Sigmoid colon (tissue), 7 donors: ENCODE results near the gene TM9SF2. TPM values are rescaled to one million over a fixed set of nuclear protein-coding genes. Genes with fewer than 3 reads are reported as not detected.

ENCODE experiments used
- DNase-seq: peaks from one replicate; pipeline ENCODE4 v3.0.0-alpha.2; 2019
- H3K27ac ChIP-seq, 4 donors: fragments of 200-600 bp; sonication (generic); one replicate each; pipeline ENCODE4 v1.5.1; 2016 to 2019; ENCODE audit warnings: mild to moderate bottlenecking in 1 of 4
- H3K27me3 ChIP-seq, 3 donors: fragments of 200-600 bp; sonication (generic); one replicate each; pipeline ENCODE4 v1.5.1; 2019; ENCODE audit warnings: mild to moderate bottlenecking in 1 of 3
- H3K36me3 ChIP-seq, 4 donors: fragments of 200-600 bp; sonication (generic); one replicate each; pipeline ENCODE4 v1.5.1; 2016 to 2019
- H3K4me1 ChIP-seq, 4 donors: fragments of 200-600 bp; sonication (generic); one replicate each; pipeline ENCODE4 v1.5.1; 2017 to 2019
- H3K4me3 ChIP-seq, 4 donors: fragments of 200-600 bp; sonication (generic); one replicate each; pipeline ENCODE4 v1.5.1; 2017 to 2019; ENCODE audit warnings: mild to moderate bottlenecking in 2 of 4, moderate library complexity in 1 of 4
- H3K9me3 ChIP-seq, 4 donors: fragments of 200-600 bp in 3 of 4; sonication (generic) in 3 of 4; one replicate each; pipeline versions ENCODE4 v1.5.1 to v1.6.1; 2013 to 2019
- EP300 ChIP-seq, 4 donors: sonication (generic); formaldehyde crosslinking; IDR thresholded peaks; one replicate each; pipeline ENCODE4 v1.6.1; 2017; ENCODE audit warnings: antibody characterized with exemption in 4 of 4
- POLR2A ChIP-seq, 2 donors: fragments of 450-650 bp; IDR thresholded peaks; one replicate each; pipeline ENCODE4 v1.6.1; 2016; ENCODE audit warnings: antibody characterized with exemption in 2 of 2, mild to moderate bottlenecking in 2 of 2, moderate library complexity in 2 of 2
- POLR2AphosphoS5 ChIP-seq, 4 donors: sonication (generic); formaldehyde crosslinking; IDR thresholded peaks; one replicate each; pipeline ENCODE4 v1.6.1; 2017; ENCODE audit warnings: antibody characterized with exemption in 4 of 4
- WGBS, 2 donors: extraction: QIAGEN DNeasy Blood & Tissue Kit; methylation state at CpG; one replicate each; pipeline ENCODE4 v1.1.7; 2013; 5-methylcytosine and 5-hydroxymethylcytosine counted together
- intact Hi-C: fragments of 100-400 bp; cut with DNase I; formaldehyde crosslinking; loops from one replicate; pipeline ENCODE4 v1.15.1; 2023
- polyA plus RNA-seq, 3 donors: library from polyadenylated mRNA; stranded (reverse); fragments of 200-250 nt; gene quantifications; one replicate each; pipeline ENCODE4 v1.2.3, GENCODE V29; 2013
- total RNA-seq, 4 donors: library from RNA; depleted of rRNA; stranded (reverse); fragments of >200 nt; gene quantifications; one replicate each; pipeline ENCODE4 v1.1.0, GENCODE V29; 2016
- TF ChIP-seq, protein P1 (sequence below), 4 experiments: fragments of 450-650 bp in 3 of 4; fragments of 200-600 bp in 1 of 4; IDR thresholded peaks; one replicate each; pipeline ENCODE4 v1.5.1; 2016 to 2019; ENCODE audit warnings: antibody characterized with exemption in 4 of 4, mild to moderate bottlenecking in 3 of 4, moderate library complexity in 2 of 4
- donor health status: healthy with polysubstance abuse.
- donor health status: Bipolar disorder and iron deficiency.
- donor health status: healthy.

TM9SF2 gene
- total and polyA plus RNA-seq, 7 donors: 21.6 to 110 (median 61.6) TPM

- Histone ChIP-seq H3K4me3 (no peak overlapping the region), H3K27ac (no peak overlapping the region), H3K36me3 (no peaks in the 10 kb centered on the region), H3K4me1 (no peaks in the 10 kb centered on the region), H3K9me3 (no peaks in the 10 kb centered on the region), H3K27me3 (peaks cover 0 to 8% (median 0%) of the 10 kb centered on the region in 3 donors)
- 83 to 88% methylated on average over 9 of the region's 9 CpGs for WGBS, 2 donors
- intact Hi-C loops: no loop called here
- TF ChIP-seq, protein P1, sequence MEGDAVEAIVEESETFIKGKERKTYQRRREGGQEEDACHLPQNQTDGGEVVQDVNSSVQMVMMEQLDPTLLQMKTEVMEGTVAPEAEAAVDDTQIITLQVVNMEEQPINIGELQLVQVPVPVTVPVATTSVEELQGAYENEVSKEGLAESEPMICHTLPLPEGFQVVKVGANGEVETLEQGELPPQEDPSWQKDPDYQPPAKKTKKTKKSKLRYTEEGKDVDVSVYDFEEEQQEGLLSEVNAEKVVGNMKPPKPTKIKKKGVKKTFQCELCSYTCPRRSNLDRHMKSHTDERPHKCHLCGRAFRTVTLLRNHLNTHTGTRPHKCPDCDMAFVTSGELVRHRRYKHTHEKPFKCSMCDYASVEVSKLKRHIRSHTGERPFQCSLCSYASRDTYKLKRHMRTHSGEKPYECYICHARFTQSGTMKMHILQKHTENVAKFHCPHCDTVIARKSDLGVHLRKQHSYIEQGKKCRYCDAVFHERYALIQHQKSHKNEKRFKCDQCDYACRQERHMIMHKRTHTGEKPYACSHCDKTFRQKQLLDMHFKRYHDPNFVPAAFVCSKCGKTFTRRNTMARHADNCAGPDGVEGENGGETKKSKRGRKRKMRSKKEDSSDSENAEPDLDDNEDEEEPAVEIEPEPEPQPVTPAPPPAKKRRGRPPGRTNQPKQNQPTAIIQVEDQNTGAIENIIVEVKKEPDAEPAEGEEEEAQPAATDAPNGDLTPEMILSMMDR (IDR thresholded peaks at IDR 0.05): no peak
- no peak for TF ChIP-seq POLR2AphosphoS5 (IDR thresholded peaks at IDR 0.05)
- TF ChIP-seq EP300 (IDR thresholded peaks at IDR 0.05): no peak
- no peak for TF ChIP-seq POLR2A (IDR thresholded peaks at IDR 0.05)
- no peak for DNase-seq
Observed at GRCh38 chr13:99473515-99473914, 27.8 kb upstream of the TM9SF2 start.

DNA sequence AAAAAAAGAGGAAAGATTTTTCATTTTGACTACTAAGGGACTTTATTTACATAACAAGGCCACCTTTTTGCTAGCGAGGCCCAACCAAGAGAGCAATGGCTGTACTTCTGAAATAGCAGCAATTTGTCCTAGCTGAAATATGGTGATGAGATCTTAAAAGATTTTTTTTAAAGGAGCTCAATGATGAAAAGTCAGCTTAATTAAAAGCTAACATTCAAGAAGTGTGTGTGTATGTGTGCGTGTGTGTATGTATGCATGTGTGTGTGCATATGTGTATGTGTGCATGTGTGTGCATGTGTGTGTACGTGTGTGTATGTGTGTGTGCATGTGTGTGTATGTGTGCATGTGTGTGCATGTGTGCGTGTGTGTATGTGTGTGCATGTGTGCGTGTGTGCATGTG lies 24.6 kb upstream of the TM9SF2 start:
- no peaks in the 10 kb centered on the region for H3K9me3 ChIP-seq
- 50 to 56% methylated on average over 5 of the region's 5 CpGs for WGBS, 2 donors
- no peaks in the 10 kb centered on the region for H3K36me3 ChIP-seq
- H3K4me1 ChIP-seq: no peaks in the 10 kb centered on the region
- intact Hi-C loops: no loop called here
- H3K27me3 ChIP-seq: no peaks in the 10 kb centered on the region
- DNase-seq: no peak
- TF ChIP-seq, protein P1 (IDR thresholded peaks at IDR 0.05): no peak
- TF ChIP-seq EP300 (IDR thresholded peaks at IDR 0.05) (no peak), POLR2AphosphoS5 (IDR thresholded peaks at IDR 0.05) (no peak), POLR2A (IDR thresholded peaks at IDR 0.05) (no peak)
- no peak overlapping the region for H3K27ac ChIP-seq
- H3K4me3 ChIP-seq: no peak overlapping the region

DNA sequence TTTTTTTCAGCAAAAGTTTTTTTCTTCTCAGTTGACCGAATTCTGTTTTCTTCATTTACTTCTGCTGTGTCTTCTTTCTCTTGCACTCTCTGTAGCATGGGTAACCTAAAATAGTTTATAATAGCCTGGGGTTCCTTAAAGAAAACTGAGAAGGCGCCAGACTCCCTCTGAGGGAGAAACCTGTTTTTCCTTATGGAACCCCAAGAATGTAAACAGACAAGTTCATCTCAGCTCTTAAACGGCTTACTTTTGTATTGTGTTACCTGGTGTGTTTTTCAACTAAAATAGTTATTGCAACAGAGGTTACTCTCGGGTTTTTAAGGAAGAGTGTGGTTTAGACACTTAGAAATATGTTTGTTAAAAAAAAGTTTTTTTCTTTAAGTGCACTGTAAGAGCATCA lies 23.8 kb upstream of the TM9SF2 start:
- DNase-seq: no peak
- H3K27me3 ChIP-seq: no peaks in the 10 kb centered on the region
- intact Hi-C loops: no loop called here
- H3K27ac ChIP-seq: no peak overlapping the region
- no peaks in the 10 kb centered on the region for H3K4me1 ChIP-seq
- TF ChIP-seq POLR2A (IDR thresholded peaks at IDR 0.05): no peak
- TF ChIP-seq EP300 (IDR thresholded peaks at IDR 0.05): no peak
- TF ChIP-seq, protein P1 (IDR thresholded peaks at IDR 0.05): no peak
- TF ChIP-seq POLR2AphosphoS5 (IDR thresholded peaks at IDR 0.05): no peak
- WGBS, 2 donors: 56 to 66% methylated on average over 4 of the region's 4 CpGs
- H3K4me3 ChIP-seq: no peak overlapping the region
- no peaks in the 10 kb centered on the region for H3K9me3 ChIP-seq
- H3K36me3 ChIP-seq: no peaks in the 10 kb centered on the region

DNA sequence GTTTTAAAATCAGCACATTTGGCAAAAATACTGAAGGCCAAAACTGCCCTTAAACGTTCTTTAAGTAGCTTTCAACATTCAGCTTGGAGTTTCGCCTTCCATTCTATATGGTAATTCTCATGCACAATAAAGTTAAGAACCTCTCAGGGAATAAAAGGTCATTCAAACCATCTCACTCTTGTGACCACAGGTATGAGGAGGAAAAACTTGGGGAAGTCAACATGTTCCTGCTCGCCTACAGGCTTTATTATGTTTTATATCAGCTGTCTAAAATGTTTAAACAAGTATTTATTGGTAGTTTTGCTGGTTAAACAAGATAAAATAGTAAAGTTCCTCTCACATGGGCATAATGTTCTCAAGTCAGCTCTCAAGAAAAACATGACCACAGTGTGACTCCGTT lies 19.9 kb upstream of the TM9SF2 start:
- WGBS, 2 donors: 22 to 58% methylated on average over 4 of the region's 4 CpGs
- TF ChIP-seq POLR2AphosphoS5 (IDR thresholded peaks at IDR 0.05) (no peak), POLR2A (IDR thresholded peaks at IDR 0.05) (no peak), EP300 (IDR thresholded peaks at IDR 0.05) (no peak)
- TF ChIP-seq, protein P1 (IDR thresholded peaks at IDR 0.05): no peak
- H3K4me1 ChIP-seq: no peaks in the 10 kb centered on the region
- H3K27ac ChIP-seq: no peak overlapping the region
- no peaks in the 10 kb centered on the region for H3K36me3 ChIP-seq
- no peaks in the 10 kb centered on the region for H3K27me3 ChIP-seq
- no peak overlapping the region for H3K4me3 ChIP-seq
- no peaks in the 10 kb centered on the region for H3K9me3 ChIP-seq
- intact Hi-C loops: no loop called here
- DNase-seq: no peak

DNA sequence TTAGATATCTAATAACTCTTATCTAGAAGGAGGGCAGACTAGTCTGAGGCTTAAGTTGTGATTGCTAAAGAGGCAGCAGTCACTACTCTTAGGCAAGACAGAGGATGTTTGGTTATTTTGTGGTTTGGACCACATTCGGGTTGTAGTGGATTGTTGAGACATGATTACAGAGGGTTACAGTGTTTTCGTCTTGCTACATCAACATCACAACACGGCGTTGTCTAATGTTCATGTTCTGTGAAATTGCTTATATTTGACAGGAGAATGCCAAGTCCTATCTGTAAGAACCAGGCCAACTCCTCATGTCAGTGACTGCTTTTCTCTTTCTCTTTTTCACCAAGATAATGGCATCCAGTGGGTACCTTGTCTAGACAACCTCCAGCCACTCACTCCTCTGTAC lies 16.8 kb upstream of the TM9SF2 start:
- intact Hi-C loops: no loop called here
- TF ChIP-seq POLR2A (IDR thresholded peaks at IDR 0.05) (no peak), POLR2AphosphoS5 (IDR thresholded peaks at IDR 0.05) (no peak), EP300 (IDR thresholded peaks at IDR 0.05) (no peak)
- TF ChIP-seq, protein P1 (IDR thresholded peaks at IDR 0.05): no peak
- 58 to 78% methylated on average over 4 of the region's 4 CpGs for WGBS, 2 donors
- H3K27me3 ChIP-seq: no peaks in the 10 kb centered on the region
- no peaks in the 10 kb centered on the region for H3K4me1 ChIP-seq
- no peak overlapping the region for H3K27ac ChIP-seq
- no peak overlapping the region for H3K4me3 ChIP-seq
- no peaks in the 10 kb centered on the region for H3K36me3 ChIP-seq
- H3K9me3 ChIP-seq: peaks cover 0 to 4% (median 0%) of the 10 kb centered on the region in 4 donors
- no peak for DNase-seq
